Neural progenitor cell (in vitro differentiated cells): ENCODE results near the gene MYO15A.

ENCODE experiments used
- CTCF ChIP-seq: fragments of 200-600 bp; sonication (generic); IDR thresholded peaks from 2 replicates; pipeline ENCODE4 v1.5.1; 2017; ENCODE audit warnings: antibody characterized with exemption, mild to moderate bottlenecking
- EZH2phosphoT487 ChIP-seq: fragments of 200-600 bp; sonication (generic); IDR thresholded peaks from 2 replicates; pipeline ENCODE4 v1.6.1; 2017; ENCODE audit warnings: antibody characterized with exemption

DNA sequence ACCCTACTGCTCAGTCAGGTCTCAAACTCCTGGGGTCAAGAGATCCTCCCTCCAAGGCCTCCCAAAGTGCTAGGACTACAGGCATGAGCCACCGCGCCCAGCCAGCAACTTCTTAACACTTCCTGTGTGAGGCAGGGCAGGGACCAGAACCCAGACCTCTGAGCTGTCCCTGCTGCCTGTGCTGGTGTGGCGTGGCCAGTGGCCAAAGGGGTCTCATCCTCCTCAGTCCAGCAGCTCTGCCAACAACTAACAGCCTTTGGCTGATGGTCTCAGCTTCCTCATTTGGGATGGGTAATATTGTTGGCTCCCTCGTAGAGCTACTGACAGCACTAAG is 115.5 kb downstream of the MYO15A start:
- TF ChIP-seq CTCF = no peak
- TF ChIP-seq EZH2phosphoT487 = no peak
